ENCODE data around the gene RGS10. TPM values are rescaled to one million over a fixed set of nuclear protein-coding genes. Genes with fewer than 3 reads are reported as not detected.

The RGS10 gene
- polyA plus RNA-seq, 1 donor, result 26.9 TPM

GRCh38 chr10:119450606-119451299, 91.8 kb downstream of the RGS10 start:
- DNase-seq, result no peak

Other genes with a start within 250 kb of the RGS10 start
- 222 TPM for gene TIAL1, start 54.2 kb upstream of the RGS10 start, polyA plus RNA-seq (ENCODE audit: insufficient read length)
- 24.5 TPM for gene BAG3, start 108.7 kb upstream of the RGS10 start, polyA plus RNA-seq (ENCODE audit: insufficient read length)
- 72.9 TPM for gene INPP5F, start 183.3 kb upstream of the RGS10 start, polyA plus RNA-seq (ENCODE audit: insufficient read length)